ENCODE measurements around the gene PIK3R2. TPM values are rescaled to one million over a fixed set of nuclear protein-coding genes. Genes with fewer than 3 reads are reported as not detected.
"Not testable (repeated sequence)": the region's sequence is repeated elsewhere in the genome, so short reads cannot be mapped to it uniquely, and the experiment has no call there.

Gene PIK3R2
- 37.6 TPM for polyA plus RNA-seq (2013, experiment 1 of 2; ENCODE audit: insufficient read length)
- 35.2 TPM for polyA plus RNA-seq (2013, experiment 2 of 2; ENCODE audit: insufficient read length)

DNA sequence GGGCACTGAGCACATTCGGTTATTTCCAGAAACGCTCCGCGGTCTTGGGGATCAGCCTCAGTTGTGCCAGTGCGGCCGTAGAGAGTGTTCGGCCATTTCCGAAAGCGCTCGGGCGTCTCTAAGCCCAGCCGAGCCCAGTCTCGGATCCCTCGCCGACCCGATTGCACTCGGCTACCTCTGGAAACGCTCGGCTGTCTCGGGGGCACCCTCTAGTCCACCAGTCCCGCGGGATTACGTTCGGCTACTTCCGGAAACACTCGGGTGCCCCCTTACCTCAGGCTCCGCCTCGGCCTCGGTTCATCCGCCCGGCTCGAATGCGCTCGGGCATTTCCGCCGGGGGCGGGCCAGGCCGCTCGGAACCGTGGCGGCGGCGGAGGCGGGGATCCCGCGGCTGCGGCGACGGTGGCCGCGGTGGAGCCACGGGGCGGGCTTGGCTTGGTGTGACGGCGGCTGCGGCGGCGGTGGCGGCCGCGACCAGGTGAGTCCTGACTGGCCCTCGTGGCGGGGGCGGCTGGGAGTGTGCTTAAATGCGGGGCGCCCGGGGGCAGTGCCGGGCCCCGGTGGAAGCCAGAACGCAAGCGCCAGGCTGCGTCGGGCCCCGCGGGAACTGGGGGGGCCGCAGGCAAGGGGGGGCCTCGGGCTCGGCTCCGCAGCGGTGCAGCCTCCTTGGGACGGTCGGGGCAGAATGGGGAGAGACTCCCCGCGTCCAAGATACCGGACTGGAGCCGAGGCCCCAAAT lies at the start of gene PIK3R2:
Gene PIK3R2 (plus strand): TSS at position 347 of the 739 bp plus-strand sequence. CDS start 2,717 bp downstream, outside the sequence.
- DNase-seq = peak; percentile 99

DNA sequence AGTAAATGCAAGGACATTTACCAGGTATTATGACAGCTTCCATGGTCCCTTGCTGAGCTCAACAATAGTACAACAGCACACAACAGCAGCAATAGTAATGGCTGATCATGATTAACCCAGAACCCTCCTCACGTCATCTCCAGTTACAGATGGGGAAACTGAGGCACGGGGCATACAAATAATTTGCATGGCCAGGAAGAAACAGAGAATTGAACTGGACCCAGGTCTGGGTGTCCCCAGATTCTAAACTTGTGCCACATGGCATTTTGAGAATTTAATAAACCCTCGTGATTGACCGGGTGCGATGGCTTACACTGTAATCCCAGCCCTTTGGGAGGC lies 48.2 kb upstream of the PIK3R2 start:
- DNase-seq = no peak

DNA sequence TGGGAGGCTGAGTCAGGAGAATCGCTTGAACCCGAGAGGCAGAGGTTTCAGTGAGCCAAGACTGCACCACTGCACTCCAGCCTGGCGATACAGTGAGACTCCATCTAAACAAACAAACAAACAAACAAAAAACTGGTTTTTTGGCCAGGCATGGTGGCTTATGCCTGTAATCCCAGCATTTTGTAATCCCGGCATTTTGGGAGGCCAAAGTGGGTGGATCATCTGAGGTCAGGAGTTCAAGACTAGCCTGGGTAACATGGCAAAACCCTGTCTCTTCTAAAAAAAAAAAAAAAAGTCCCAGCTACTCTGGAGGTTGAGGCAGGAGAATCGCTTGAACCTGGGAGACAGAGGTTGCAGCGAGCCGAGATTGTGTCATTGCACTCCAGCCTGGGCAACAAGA lies 47.7 kb upstream of the PIK3R2 start:
- DNase-seq = not testable (repeated sequence)

DNA sequence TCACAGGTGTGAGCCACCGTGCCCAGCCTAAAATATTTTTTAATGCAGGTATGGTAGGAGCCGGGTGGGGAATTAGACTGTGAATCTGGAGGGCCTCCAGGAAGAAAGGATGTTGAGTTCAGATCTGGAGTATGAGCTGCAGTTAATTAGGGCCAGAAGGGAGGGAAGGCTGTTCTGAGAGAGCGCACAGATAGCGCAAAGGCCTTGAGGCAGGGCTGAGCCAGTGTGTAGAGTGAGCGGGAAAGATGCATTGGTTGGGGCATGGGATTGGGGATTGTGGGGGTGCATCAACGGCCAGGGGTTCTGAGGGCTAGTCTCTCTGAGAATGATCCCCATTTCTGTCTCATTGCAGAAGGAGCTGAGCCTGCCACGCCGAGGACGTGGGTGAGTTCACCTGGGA lies 45.7 kb upstream of the PIK3R2 start:
- DNase-seq = no peak

DNA sequence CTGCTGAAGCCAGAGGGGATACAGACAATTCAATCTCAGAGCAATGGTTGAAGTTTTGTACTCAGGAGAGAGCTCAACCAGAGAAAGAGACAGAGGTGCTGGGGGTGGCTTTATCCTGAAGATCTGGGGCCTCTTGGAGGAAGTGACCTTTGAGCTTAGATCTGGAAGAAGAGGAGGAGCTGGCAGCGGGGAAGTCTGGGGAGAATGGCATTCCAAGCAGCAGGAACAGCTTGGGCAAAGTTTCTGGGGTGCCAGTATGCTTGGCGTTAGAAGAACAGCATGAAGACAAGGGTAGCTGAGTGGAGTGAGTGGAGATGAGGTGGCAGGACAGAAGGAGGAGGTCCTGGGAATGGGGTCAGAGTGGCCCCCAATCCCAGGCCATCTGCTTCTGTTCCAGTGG lies 44.1 kb upstream of the PIK3R2 start:
- DNase-seq = no peak

DNA sequence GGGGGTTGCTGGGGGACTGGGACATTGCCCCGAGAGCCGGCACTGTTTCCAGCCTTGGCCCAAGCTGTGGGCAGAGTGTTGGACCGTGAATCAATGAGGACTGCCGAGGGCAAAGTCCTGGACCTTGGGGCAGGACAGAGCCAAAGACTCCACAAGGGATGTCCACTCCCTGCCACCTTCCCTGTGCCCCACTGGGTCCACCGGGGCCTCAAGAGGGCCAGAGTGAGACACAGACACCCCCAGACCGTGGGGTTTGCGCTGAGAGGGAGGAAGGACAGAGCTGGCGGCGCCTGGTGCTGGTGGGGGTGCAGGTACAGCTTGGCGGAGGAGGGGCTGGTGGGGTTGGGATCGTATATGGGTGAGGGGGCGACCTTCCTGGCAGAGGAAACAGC lies 43.6 kb upstream of the PIK3R2 start:
- DNase-seq = no peak

DNA sequence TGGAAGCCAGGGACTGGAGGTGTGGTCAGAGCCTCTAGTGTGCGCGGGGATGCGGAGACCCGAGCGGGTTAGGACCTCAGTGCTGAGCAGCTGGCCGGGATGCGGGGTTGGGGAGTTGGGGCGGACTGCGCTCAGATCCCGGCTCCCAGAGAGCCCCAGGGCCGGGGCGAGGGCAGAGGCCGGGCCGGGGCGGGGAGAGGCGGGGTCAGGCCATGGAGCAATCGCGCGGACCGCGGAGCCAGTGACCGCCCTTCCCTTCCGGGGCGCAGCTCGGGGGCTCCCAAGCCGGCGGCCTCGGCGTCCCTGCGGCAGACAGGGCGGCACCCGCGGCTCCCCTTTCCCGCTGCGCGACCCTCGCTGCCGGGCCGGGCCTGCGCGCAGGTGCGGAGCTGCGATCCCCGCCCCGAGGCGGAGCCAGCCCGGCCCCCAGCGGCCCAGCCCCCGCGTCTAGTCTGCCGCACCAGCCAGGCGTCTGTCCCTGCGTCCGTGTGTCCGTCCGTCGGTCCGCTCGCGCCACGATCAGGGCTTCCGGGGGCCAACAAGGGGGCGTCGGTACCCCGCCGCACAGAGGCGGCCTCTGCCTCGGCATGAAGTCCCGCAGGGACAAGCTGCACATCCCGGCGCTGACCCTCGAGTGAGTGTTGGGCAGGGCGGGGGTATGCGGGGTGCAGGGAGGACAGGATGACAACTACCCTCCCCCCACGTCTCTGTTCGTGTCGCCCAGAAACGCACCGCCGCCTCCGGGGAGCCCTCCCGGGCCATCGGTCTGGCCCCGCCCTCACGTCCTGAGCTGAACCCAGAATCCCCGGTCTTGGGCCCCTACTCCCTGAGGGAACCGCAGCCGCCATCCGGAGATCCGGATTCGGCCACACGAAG lies 43.0 kb upstream of the PIK3R2 start:
- no peak for DNase-seq

DNA sequence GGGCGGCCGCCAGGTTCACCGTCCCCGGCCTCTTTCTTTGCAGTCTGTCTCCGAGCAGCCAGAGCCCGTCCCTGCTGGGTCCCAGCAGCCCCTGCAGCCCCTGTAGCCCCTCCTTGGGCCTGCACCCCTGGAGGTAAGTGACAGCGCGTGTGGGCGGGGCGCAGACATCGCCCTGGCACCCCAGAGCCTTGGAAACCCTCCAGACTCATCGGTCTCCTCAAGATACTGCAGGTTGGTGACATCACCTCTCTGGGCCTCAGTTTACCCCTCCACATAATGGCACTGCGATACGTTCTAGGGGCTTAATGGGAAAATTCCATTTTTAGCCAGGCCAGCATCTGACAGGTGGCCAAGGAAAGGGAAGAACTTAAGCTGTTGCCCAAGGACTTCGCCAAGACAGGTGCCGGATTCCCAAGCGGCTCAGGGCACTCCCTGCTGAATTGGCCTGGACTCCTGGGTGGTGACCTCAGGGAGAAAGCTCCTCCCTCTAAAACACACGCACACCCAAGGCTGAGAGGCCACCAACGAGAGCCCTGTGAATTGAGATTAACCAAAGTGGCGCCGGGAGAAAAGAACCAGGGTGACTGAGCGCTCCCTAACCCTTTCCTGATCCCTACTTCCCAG lies 42.2 kb upstream of the PIK3R2 start:
- DNase-seq = no peak

DNA sequence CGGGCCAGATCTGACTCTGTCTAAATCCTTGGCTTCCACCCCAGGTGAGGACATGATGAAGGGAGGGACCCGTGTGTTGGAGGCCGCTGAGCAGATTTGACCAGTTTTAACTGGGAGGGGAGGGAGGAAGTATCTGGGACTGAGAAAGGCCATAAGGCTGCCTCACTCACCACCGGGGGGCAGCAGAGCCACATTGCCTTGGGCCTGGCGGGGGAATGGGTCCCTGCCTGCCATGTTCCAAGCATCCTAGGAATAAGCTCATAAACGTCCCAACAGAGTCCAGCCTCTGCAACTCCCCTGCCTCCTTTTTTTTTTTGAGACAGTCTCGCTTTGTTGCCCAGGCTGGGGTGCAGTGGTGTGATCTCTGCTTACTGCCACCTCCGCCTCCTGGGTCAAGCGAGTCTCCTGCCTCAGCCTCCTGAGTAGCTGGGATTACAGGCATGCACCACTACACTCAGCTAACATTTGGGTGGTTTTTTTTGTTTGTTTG lies 39.9 kb upstream of the PIK3R2 start:
- peak; percentile 78 for DNase-seq

DNA sequence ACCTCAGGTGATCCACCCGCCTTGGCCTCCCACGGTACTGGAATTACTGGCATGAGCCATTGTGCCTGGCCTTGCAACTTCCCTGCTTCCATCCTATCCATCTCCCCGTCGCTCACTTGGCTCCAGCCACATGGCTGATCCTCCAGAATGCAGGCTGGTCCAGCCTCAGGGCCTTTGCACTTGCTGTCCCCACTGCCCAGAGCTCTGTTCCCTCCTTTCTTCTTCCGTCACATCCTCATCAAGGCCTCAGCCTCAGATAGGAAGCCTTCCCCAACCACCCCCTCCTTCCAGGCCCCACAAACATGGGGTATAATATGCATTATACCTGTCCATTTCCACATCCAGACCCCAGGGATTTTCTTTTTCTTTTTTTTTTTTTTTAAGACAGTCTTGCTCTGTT lies 39.1 kb upstream of the PIK3R2 start:
- DNase-seq = no peak

DNA sequence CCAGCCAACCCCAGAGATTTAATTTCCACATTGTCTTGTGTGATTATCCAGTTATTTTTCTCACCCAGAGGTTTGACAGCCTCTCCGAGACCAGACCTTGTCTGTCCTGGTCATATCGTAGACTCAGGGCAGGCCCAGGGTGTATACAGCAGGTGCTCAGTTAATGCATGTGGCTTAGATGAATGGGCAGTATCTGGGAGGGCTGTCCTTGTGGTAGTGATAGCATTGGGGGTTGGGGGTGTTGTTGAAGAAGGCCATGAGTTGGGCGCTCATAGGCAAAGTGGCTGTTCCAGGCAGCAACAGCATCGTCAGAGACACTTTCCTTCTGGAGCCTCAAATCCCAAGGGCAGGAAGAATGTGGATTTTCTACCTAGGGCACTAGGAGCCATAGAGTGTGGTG lies 38.5 kb upstream of the PIK3R2 start:
- no peak for DNase-seq

DNA sequence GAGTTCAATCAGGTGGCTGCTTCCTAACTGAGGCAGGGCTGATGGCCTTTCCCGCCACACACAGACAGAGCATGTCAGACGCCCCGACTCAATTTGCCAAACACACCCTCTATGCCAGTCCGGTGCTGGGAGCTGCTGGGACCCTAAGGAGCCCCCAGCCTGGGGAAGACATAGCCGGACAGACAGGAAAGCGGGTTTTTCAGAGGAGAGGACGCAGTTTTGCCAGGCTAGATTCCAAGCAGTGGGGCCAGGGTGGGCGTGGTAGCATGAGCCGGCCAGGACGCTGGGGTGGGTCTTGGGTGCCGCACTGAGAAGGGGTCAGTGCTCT lies 35.6 kb upstream of the PIK3R2 start:
- no peak for DNase-seq

DNA sequence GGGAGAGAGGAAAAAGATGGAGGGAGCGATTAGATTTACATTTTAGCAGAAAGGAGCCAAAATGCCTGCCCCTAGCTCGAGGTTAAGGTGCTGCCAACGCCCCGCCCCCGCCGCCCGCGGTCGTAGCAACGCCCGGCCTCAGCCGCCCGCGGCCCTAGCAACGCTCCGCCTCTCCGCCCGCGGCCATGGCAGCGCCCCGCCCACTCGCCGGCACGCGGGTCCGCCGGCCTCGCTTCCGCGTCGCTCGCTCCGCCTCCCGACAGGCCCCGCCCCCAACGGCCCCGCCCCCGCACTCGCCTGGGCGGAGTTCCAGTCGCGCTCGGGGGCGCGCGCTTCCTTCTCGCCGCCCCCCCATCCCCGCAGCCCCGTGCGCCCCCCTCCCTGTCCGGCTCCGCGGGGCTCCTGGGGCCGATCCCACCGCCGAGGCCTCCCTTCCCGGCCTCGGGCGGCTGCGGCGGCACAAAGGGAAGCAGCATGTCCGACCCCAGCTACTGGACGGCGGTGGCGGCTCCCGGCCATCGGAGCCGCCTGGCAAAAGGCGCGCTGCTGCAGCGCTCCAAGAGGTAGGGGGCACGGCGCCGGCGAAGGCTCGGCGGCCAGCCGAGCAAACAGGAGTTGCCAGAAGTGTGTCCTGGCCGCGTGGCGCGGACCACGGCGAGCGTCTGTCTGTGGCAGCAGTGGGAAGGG lies 35.1 kb upstream of the PIK3R2 start:
- peak; percentile 85 for DNase-seq

DNA sequence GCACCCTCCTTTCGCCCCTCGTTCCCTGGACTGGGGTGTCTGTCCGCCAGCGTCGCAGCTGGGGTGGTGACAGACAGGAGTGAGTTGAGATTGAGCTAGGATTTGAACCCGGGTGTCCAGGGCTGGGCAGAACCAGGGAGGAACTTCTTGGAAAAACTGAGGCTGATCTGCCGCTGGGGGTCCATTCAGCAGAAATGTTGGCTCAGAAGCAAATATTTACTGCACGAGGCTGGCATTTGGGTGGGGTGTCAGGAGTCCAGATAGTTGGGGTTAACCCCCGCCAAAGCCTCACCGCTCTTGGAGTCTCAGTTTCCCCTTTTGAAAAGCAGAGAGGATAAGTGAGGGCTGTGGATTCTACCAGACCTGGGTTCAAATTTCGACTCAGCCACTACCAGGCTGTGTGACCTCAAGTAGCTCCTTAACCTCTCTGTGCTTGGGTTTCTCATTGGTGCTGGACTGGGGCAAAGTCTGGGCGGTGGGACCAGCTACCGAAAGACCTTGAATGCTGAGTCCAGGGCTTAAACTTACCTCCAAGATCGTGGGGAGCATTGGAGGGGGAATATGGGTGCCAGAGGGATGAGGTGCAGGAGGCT lies 34.4 kb upstream of the PIK3R2 start:
- DNase-seq = no peak

DNA sequence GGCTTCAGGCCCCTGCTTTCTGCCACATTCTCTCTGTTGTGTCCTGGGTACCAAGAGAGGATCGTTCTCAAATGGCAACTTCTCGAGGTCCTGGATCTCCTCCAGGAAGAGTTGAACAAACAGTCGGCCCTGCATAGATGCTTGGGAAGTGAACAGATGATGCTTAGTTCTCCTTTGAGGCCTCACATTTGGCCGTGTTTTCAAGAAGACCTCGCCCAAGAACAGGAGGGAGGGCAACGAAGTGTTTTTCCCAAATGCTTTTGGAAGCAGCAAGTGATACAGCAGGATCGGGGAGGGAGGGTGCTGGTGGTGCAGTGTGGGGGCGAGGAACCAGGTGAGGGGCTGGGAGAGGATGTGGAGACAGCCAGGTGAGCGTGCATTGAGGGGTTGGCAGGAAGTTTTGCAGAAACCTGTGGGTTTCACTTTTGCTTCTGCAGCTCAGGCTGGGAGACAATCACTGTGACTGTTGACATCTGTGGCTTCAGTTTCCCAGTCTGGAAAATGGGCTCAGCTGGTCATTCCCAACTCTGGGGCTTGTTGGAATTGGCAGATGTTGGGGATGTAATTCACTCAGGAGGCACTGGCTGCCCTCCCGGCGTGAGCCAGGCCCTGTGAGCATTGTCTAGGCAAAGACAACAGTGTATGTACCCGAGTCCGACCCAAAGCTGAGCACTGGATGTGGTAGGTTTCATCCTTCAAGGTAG lies 33.8 kb upstream of the PIK3R2 start:
- DNase-seq = no peak

DNA sequence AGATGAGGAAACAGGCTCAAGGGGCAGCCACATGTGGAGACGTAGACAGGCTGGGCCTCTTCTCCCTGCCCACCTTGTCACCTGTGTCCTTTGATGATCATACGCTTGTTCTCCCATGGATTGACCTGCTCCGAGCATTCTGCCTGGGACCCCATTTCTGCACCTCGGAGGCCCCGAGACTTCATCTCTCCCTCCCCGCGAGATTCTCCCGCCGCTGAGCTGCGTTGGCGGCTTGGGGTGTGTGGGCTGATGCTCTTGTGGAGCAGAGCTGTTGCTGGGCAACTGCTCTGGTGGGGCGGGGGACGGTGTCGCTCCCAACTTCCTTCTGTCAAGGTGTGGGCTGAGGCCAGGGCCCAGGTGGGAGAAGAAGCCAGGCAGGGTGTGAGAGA lies 33.3 kb upstream of the PIK3R2 start:
- DNase-seq = no peak

DNA sequence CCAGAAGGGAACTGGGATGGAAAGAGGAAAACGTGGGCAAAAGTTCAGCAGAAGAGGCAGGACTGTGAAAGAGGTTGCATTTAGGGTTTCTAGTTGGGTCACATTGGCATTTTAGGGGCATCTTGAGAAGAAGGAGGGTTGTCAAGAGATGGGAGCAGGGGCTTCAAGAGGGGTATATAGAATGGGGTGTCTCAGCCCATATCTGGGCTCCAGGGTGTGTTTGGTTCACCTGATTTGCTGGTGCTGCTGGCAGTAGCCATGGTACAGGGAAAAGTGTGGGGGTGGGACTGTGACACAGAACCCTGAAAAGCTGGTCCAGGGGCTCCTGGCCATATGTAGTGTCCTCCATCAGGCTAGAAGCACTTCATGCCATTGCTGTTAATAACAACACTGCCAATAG lies 32.8 kb upstream of the PIK3R2 start:
- DNase-seq = no peak

DNA sequence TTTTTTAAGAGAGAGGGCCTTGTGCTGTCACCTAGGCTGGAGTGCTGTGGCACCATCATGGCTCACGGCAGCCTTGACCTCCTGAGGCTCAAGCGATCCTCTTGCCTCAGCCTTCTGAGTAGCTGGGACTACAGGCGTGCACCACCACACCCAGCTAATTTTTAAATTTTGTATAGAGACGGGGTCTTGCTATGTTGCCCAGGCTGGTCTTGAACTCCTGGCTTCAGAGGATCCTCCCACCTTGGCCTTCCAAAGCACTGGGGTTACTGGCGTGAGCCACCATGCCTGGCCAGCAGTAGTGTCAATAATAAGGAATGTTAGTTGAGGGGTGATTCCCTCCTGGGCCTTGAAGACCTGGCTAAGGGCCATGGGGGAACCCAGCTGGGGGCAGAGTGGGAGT lies 31.8 kb upstream of the PIK3R2 start:
- DNase-seq = no peak

DNA sequence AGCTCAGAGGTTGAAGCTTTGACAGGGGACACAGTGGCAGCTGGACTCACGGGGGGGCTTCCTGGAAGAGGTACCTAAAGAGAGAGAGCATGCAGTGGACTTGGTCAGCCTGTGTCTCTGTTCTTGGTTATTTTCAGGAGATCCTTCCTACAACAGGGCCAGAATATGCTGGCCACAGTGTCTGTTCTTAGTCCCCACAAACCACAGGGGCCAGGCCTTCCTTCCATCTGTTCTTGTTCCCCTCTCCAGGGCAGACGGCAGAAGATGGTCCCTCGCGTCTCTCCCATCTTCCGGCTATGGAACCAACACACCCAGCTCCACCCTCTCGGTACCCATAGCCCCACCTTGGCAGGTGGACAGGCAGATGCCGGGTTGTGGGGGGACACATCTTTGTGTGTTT lies 30.5 kb upstream of the PIK3R2 start:
- no peak for DNase-seq

DNA sequence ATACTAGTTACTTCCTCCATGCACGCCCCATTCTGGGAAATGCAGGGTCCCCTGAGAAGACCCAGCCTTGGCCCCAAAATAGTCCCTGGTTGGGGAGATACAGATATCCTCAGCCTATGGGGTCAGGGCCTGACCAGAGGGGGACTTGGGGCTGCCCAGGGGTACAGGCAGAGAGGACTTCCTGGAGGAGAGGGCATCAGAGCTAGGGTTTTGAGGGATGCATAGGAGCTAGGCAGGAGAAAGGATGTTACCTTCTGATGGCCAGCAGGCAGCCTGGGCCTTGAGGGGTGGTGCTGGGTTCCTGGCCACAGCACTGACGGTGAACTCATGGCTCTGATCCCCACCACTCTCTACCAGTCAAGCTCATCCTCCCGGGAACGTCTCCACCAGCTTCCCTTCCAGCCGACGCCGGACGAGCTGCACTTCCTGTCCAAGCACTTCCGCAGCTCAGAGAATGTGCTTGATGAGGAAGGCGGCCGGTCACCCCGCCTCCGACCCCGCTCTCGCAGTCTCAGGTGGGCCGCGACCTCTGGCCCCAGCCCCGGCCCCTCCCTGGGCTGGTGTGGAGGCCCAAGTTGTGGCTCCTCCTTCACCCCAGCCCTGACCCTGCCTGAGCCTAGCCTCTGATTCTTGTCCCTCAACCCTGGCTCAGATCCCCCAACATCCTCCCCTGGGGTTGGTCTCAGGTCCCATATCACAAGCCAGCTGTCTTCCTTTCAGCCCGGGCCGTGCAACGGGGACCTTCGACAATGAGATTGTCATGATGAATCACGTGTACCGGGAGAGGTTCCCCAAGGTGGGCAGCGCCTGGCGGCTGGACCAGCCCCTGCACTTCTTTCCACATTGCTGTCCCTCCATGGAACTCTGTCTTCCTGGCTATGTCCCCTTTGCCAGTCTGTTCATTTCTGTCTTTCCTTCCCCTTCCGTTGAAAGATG lies 29.8 kb upstream of the PIK3R2 start:
- no peak for DNase-seq

DNA sequence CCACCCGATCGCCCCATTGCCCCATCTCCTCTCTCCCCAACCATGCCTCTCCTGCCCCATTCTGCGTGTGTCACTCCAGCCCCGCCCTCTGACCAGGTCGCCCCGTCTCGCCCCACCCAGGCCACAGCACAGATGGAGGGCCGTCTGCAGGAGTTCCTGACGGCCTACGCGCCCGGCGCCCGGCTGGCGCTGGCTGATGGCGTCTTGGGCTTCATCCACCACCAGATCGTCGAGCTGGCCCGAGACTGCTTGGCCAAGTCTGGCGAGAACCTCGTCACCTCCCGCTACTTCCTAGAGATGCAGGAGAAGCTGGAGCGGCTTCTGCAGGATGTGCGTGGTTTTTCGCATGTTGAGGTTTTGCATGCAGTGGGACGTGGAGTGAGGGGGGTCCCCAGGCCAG lies 29.1 kb upstream of the PIK3R2 start:
- no peak for DNase-seq

All from fibroblast of skin of scalp (primary cell).